Activated CD4-positive, CD25-positive, alpha-beta regulatory T cell treated with anti-CD3 and anti-CD28 coated beads, Interleukin-2, amount 50 U/mL, for 24 hours (primary cell): ENCODE data around the gene HELT.
"Not testable (repeated sequence)": the region's sequence is repeated elsewhere in the genome, so short reads cannot be mapped to it uniquely, and the experiment has no call there.

Experiments
- ATAC-seq, 2 donors: fragments of 150-1000 bp; cut with Tn5 transposase; one replicate each; pipeline ENCODE4 v1.10.0; 2021; ENCODE audit warnings: mild to moderate bottlenecking in 1 of 2, moderate library complexity in 1 of 2

Gene HELT

DNA sequence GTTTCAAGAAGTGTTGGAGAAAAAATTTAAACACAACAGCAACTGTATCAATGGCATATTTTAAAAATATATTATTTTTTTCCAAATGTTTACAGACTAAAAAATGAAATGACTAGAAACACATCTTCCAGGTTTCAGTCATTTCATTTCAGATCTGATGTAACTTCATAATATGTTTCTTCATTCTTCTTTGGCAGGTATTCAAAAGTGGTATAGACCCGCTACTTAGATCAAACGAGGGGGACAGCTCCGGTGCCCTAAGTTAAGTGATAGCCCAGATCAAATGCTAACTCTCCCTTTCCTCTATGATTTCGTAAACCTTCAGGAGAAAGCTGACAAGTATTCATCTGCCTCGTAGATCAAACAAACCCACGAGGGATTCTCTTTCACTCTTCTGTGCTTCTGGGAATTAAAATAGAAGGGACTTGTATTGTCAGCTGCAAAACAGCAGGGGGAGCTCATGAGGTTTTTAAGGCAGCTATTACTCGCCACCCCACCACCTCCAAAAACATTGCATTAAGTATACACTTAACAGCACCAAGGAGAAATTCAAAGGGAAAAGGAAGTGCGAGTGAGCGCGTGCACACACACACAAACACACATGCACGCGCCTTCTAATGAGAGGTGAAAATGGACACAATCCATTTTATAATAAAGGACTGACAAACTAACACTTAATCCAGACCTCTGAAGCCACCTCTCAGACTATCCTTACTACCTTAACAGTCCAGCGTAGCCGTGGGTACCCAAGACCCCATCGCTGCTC, 21.4 kb downstream of the HELT start:
- ATAC-seq = peak; percentile 48 to 51

GRCh38 chr4:185040523-185040922, 22.2 kb downstream of the HELT start:
- no peak for ATAC-seq

DNA sequence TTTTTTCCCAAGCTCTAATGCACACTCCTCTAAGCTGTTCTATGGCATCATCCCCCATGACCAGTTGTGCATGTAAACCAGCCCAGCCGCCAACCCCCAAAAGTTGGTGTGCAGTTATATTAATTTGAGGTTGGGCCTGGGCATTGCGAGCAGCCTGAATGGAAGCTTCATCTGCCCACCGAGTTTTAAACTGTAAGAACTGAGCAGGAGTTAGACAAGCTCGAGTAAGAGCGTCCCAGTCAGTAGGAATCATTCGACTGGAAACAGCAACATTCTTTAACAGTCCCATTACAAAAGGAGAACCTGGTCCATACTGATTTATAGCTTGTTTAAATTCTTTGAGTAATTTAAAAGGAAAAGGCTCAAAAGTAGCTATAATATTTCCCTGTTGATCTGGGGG, 32.0 kb downstream of the HELT start:
- ATAC-seq = not testable (repeated sequence)

GRCh38 chr4:185051283-185051682, 33.0 kb downstream of the HELT start:
- ATAC-seq = not testable (repeated sequence)

- ATAC-seq = no peak
These were observed 35.5 kb downstream of the HELT start for GRCh38 chr4:185053746-185054145.

GRCh38 chr4:185054272-185054671, 36.0 kb downstream of the HELT start:
- no peak for ATAC-seq

DNA sequence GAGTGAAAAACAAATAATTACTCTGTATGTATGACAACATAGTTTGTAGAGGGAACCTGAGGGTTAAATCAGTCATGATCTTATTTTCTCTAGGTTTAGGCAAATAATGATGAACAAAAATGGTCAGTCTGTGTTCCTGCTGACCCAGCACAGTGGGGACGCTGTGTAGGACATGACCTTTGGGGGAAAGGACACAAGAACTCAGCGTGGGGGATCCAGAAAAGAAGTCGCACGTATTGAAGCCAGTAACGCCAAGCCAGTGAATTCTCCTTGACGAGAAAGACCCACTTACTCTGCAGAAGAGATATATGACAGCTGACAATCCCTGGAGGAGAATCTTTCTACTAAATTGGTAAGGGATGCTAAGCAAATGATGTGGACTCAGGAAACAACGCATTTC, 36.6 kb downstream of the HELT start:
- no peak for ATAC-seq

DNA sequence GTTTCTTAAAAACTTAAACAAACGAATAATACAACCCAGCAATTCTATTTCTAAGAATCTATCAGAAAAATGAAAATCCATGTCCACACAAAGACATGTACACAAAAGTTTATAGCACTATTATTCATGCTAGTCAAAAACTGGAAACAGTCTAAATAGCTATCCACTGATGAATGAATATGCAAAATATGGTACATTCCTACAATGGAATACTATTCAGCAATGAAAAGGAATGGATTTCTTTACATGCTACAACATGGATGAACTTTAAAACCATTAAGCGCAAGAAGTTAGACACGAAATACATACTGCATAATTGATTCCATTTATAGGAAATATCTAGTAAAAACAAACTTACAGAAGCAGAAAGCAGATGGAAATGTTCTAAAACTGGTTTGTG, 43.3 kb downstream of the HELT start:
- no peak for ATAC-seq

DNA sequence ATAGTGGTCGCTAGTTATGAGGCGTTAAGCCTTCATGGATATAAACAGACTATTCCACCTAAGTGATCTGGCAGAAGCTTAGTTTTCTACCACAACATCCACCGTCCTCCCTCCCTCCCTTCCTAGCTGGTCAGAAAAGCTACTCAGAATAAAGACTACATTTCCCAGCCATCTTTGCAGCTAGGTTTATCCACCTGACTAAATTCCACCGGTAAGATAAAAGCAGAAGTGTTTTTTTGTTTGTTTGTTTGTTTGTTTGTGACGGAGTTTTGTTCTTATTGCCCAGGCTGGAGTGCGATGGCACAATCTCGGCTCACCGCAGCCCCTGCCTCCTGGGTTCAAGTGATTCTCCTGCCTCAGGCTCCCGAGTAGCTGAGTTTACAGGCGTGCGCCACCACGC, 44.3 kb downstream of the HELT start:
- ATAC-seq = no peak

GRCh38 chr4:185066179-185066578, 47.9 kb downstream of the HELT start:
- ATAC-seq = no peak

DNA sequence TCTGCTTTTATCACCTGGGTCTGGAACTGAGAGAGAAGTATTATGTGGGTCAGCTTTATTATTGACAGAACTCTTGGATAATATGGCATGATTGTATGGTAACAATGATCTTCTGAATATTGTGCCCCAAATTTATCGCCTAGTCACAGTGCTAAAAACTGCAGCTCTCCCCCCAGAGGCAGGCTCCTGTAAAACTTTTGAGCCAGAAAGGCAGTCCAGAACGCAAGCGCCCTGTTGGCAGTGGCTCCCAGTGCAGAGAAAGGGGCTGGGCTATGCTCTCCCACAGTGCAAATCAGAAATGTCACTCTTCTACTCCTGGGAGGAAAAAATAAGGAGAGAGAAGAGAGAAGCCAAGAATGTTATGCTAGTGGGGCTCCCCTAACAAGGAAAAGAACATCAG, 50.5 kb downstream of the HELT start:
- ATAC-seq = no peak
